DMS153 treated with DMSO at 0.1 percent for 48 hours (cell line): ENCODE data around the gene LPCAT3.
A peak's percentile ranks its signal among the peaks of the same experiment; 100 is the strongest.
"Not testable (repeated sequence)": the region's sequence is repeated elsewhere in the genome, so short reads cannot be mapped to it uniquely, and the experiment has no call there.

Source experiments
- DNase-seq: peaks from one replicate; lab custom pipeline; 2025; ENCODE audit not compliant: unreplicated experiment; lab: John Stamatoyannopoulos, UW

Gene LPCAT3, protein sequence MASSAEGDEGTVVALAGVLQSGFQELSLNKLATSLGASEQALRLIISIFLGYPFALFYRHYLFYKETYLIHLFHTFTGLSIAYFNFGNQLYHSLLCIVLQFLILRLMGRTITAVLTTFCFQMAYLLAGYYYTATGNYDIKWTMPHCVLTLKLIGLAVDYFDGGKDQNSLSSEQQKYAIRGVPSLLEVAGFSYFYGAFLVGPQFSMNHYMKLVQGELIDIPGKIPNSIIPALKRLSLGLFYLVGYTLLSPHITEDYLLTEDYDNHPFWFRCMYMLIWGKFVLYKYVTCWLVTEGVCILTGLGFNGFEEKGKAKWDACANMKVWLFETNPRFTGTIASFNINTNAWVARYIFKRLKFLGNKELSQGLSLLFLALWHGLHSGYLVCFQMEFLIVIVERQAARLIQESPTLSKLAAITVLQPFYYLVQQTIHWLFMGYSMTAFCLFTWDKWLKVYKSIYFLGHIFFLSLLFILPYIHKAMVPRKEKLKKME

DNA sequence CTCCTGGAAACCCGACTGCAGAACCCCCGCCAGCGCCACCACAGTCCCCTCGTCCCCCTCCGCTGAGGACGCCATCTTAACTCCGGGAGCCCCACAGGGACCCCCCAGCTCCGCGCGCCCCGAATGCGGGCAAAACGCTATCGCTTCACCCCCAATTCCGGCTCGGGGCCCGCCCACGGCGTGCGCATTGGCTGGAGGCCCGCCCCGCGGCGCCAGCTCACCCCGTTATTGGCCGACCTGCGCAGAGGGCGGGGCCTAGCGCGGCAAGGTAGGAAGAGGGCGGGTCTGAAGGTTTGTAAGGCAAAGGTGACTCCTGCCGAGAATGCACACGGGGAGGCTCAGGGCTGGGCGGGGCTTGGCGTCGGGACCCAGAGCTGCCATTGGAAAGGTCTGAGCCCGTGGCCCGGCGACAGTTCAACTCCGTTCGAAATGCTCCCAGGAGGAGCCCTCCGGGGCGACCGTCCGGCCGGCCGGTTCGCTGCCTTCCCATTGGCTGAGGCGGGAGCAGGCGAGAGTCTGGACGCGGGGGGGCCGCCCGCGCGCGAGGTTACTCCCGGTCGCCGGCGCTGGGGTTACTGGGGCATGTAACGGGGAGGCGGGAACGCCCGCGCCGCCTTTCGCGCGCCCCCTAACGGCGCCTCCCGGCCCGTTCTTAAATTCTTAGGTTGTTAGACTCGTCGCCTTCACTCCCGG lies at the start of gene LPCAT3:
Gene LPCAT3 (minus strand): TSS at position 127 of the 693 bp plus-strand sequence. CDS start 52 bp downstream, at position 75.
- peak; percentile 98 for DNase-seq

DNA sequence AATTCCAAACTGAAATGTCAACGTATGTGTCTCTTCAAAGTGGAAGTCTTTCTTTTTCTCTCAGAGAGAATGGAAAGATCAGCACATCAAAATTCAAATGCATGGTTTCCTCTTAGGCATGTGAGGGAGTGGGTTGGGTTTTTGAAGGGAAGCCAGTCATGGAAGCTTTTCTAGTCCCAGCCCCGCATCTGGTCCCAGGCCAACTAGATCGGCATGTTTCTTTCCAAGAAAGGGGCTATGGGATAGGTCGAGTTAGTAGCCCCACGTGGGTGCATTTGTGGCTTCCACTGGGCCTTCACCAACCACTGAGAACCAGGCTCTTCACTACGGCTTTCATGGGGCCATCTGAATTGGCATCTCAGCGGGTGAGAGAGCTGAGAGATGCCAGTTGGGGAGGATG lies 48.8 kb upstream of the LPCAT3 start:
- no peak for DNase-seq

DNA sequence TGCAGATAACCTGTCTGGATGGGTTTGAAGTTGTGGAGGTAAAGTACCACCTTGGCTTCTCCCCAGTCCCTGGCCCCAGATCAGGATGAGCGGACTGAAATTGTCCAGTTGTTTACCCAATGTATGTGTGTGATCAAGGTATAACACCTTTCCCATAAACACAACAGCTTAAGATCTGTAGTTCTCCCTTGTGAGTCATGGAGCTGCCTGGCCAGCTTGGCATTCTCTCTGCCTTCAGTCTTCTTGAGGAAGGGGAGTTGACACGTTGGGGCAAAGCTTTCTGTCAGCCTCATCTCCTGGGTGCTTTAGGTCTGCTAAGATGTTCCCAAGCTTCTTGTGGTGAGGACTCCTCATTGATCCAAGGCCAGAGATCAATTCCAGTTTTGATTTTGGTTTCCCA lies 48.3 kb upstream of the LPCAT3 start:
- no peak for DNase-seq

DNA sequence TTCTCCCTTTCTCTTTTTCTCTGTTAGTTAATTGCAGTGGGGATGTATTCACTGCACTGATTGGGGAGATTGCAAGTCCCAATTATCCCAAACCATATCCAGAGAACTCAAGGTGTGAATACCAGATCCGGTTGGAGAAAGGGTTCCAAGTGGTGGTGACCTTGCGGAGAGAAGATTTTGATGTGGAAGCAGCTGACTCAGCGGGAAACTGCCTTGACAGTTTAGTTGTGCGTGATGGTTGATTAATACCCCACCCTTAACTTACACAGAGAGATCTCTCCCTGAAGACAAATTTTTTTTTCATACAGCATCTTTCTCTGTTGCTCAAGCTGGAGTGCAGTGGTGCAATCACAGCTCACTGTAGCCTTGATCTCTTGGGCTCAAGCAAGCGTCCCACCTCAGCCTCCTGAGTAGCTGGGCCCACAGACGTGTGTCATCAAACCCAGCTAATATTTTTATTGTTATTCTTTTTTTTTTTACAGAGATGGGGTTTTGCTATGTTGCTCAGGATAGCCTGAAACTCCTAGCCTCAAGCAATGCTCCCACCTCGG lies 46.9 kb upstream of the LPCAT3 start:
- no peak for DNase-seq

DNA sequence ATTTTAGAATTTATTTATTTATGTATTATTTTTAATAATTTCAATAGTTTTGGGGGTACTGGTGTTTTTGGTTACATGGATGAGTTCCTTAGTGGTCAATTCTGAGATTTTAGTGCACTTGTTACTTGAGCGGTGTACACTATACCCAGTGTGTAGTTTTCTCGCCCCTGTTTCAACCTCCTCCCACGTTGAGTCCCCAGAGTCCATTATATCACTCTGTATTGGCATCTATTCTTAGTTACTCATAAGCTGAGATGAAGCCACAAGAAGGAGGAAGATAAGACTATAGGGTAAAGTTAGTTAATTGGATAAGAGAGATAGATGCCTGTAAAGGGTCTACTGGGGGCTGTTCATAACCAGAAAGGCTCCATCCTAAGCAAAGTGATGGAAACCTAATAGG lies 46.2 kb upstream of the LPCAT3 start:
- DNase-seq: no peak

DNA sequence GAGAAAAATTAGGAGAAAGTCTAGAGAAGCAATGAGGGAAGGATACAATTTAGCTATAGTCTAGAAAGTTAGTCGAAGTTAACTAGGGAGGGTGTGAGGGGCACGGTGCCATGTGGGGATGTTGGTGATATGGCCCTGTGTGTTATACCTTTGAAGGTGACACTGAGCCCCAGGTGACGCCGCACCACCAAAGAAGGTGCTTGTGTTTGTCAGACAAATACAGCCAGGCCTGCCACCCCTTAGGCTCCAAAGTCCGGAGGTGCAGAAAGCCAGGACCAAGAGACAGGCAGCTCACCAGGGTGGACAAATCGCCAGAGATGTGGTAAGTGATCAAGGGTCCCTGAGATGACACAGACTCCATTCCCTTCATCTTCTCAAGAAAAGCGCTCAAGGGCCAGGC lies 43.3 kb upstream of the LPCAT3 start:
- no peak for DNase-seq

DNA sequence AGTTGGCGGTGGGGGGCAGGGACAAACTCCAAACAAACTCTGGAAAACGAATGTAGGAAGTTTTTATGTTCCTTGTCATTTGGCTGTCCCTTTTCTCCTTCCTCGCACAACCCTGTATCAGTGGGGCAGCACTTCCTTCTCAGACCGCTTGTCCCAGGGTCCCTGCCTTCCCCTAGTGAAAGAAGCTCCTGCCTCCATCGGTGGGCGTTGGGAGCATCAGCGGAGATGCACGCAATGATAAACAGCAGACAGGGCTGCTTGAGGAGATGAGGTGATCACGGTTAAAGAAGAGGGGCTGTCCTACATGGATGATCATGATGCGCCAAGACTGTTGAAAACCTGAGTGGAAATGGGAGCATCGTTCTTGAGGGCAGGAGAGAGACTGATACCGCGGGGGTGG lies 42.9 kb upstream of the LPCAT3 start:
- DNase-seq: no peak

DNA sequence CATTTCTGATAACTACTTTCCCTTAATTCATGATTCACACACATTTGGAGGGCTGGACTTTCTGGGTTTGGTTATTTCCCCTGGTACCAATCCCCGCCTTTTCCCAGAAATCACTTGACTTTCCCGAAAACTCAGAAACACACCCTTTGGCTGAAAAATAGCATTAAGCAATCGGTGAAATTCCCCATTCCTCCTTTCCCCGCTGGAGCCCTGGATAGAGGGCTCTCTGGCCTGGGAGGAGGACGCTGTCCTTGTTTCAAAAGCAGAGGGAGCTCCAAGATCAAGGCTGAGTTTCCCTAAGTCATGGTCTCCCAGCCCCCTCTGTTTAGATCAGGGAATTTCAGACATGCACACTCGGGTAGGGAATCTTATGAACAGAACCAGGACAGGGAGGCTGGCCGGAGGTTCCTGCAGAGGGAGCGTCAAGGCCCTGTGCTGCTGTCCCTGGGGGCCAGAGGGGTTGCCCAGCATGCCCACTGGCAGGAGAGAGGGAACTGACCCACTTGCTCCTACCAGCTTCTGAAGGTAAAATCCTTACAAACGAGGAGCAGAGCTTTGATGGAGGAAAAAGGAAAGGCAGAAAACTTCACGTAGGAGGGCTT lies 42.2 kb upstream of the LPCAT3 start, which contains the start of gene C1S:
Gene C1S (plus strand): TSS at position 366 of the 602 bp plus-strand sequence. CDS start 1,195 bp downstream, outside the sequence.
- no peak for DNase-seq

DNA sequence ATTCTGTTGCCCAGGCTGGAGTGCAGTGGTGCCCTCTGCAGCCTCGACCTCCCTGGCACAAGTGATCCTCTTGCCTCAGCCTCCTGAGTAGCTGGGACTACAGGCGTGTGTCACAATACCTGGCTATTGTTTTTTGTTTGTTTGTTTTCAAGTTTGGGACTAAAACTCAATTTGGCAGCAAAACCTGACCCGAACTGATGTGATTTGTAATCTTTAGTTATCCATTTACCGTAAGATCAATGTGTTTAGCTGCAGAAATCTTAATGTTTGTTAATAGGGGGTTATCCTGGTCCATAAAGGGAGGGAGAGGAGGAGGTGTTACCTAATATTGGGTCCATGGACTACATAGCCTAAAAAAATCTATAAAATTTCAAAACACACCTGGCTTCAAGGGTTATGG lies 41.5 kb upstream of the LPCAT3 start:
- no peak for DNase-seq

DNA sequence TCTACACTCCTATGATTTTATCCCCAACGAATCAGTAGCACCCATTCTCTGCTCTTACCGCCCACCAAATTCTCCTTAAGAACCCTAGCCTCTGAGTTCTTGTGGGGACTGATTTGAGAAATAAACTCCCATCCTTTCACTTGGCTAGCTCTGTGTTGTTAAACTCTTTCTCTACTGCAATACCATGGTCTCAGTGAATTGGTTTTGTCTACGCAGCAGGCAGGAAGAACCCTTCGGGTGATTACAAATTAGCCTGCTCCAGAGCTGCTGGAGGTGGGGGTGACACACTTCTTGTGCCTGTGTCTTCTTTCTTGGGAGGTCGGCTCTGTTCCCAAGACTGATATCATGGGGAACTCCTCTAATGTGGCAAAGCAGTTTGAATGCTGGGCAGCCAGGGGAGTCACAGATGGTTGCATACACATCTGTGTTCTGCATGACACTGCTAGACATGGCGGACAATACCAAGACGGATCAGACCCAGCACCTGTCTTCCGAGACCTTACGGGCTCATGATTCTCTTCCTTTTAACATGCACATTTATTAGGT lies 40.6 kb upstream of the LPCAT3 start:
- DNase-seq: no peak

DNA sequence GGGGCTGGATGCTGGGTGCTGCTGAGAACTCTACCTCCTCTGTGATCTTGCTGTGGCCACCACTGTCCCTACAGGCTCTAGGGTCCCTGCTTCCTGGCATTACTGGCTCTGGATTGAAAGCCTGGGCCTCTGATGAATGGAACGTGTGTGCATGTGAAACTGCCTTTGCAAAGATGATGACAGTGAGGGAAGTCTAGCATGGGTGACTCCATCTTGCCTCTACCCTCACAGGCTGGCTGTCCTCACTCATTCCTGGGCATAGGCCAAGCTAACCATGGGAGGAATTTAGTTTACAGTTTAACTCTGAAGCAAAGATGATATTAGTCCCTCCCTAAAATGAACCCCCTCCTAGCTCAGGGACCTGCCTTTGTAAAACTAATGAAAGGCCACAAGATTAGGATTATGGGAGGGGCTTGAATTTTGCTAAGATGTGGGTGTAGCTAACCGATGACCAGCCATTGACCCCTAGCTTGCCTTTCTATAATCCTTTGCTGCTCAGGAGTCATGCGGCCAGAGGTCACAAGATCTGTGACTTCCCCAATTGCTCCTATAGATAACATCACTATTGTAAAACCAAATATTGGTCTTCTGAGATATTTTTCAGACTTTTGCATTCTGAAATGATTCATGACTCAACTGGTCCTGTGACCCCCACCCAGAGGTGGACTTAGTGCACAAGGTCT lies 40.0 kb upstream of the LPCAT3 start:
- DNase-seq: no peak

DNA sequence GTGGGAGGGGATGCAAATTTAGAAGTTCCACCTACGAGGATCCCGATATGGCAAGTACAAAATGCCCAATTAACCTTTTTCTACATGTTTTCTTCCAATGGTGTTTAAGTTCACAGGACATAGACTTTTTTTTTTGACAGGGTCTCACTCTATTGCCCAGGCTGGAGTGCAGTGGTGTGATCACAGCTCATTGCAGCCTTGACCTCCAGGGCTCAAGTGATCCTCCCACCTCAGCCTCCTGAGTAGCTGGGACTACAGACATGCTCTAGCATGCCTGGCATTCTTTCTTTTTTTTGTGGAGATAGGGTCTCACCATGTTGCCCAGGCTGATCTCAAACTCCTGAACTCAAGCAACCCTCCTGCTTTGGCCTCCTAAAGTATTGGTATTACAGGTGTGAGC lies 37.5 kb upstream of the LPCAT3 start:
- not testable (repeated sequence) for DNase-seq

DNA sequence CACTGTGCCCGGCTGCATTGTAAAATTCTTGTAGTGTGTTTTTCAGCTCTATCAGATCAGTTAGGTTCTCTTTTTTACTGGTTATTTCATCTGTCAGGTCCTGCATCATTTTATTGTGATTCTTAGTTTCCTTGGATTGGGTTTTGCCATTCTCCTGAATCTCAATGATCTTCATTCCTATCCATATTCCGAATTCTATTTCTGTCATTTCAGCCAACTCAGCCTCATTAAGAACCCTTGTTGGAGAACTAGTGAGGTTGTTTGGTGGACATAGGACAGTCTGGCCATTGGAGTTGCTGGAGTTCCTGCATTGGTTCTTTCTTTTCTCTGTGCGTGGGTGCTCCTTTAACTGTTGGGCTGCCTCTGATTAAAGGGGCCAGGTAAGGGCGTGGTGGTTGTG lies 36.6 kb upstream of the LPCAT3 start:
- DNase-seq: no peak

DNA sequence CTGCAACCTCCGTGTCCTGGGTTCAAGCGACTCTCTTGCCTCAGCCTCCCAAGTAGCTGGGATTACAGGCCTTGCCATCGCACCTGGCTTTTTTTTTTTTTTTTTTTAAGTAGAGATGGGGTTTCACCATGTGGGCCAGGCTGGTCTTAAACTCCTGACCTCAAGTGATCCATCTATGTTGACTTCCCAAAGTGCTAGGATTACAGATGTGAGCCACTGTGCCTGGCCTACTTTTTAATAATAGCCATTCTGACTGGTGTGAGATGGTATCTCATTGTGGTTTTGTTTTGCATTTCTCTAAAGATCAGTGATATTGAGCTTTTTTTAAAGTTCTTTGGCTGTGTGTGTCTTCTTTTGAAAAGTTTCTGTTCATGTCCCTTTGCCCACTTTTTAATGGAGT lies 31.7 kb upstream of the LPCAT3 start:
- DNase-seq: not testable (repeated sequence)

DNA sequence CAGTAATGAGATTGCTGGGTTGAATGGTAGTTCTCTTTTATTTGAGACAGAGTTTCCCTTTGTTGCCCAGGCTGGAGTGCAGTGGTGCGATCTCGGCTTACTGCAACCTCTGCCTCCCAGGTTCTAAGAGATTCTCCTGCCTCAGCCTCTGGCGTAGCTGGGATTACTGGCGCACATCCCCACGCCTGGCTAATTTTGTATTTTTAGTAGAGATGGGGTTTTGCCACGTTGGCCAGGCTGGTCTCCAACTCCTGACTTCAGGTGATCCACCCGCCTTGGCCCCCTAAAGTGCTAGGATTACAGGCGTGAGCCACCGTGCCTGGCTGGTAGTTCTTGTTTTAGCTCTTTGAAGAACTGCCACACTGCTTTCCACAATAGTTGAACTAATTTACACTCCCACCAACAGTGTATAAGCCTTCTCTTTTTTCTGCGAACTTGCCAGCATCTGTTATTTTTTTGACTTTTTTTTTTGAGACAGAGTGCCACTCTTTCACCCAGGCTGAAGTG lies 31.2 kb upstream of the LPCAT3 start:
- not testable (repeated sequence) for DNase-seq

DNA sequence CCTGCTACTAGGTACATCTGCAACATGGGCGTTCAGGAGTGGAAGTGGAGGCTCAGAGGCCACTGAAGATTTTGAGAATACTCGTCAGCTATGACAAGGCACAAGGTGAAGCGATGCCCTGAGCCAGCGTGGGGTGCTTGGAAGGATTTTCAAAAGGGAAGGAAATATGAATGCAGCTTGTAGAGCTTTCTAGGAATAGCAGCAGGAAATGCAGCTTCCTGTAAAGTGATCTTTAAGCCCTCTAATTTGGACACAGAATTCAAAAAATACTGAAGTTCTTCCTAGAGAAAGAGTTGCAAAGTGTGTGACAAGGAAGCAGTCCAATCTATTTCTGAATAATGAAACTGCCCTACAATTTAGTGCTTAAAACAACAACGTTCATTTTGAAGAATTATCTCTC lies 29.0 kb upstream of the LPCAT3 start:
- no peak for DNase-seq

DNA sequence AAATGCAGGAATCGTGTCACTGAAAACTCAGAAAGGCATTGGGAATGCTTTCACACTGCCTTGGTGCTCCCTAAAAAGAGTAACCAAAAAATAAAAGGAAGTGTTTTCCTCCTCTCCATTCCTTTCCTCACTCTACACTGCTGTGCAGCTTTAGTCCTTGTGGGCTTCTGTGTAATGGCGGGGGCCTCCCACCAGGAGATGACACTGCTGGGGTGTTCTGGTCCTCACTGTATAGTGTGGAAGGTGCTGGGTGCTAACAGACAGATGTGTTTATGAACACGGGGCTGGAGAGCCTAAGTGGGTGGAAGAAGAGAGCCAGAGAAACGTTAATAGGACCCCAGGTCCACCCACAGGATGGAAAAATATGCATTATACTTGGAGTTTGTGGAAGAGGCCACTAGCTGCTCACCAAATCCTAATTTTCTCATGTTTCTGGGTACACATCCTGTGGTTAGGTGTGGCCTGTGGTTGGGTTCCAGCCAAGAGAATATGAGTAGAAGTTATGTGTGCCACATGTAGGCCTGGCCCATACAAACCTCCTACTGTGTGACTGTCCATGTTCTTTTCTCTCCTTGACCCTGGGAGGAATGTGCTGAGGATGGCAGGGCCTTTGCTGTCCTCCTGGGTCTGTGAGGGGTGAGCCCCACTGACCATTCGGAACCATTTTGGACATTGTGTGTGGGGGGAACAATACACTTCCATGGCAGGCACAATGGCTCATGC lies 28.3 kb upstream of the LPCAT3 start:
- DNase-seq: no peak

DNA sequence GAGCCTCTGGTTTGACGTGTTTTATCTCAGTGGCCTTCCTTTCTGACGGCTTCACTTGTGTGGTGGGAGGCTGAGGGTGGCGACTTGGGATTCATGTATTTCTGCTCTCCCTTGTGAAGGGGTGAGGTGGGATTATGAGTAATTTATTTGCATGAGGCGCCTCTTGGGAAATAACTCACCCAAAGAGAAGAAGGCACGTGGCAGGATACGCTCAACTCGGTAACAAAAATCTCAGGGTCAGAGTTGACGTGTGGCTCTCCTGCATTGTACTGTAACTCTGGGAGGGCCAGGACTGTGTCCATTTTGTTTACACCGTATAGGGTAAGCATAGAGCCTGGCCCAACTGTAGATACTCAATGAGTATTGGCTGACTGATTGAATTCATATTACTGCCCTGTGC lies 27.6 kb upstream of the LPCAT3 start:
- DNase-seq: no peak

DNA sequence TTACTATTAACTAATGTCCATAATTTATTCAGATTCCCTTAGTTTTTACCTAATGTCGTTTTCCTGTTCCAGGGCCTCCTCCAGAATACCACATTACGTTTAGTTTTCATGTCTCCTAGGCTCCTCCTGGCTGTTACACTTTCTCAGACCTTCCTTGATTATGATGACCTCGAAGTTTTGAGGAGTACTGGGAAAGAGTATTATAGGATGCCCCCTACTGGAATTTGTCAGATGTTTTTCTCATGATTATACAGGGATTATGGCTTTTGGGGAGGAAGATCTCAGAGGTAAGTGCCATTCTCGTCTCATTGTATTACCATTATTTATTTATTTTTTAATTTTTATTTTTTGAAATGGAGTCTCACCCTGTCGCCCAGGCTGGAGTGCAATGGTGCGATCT lies 24.6 kb upstream of the LPCAT3 start:
- DNase-seq: no peak

DNA sequence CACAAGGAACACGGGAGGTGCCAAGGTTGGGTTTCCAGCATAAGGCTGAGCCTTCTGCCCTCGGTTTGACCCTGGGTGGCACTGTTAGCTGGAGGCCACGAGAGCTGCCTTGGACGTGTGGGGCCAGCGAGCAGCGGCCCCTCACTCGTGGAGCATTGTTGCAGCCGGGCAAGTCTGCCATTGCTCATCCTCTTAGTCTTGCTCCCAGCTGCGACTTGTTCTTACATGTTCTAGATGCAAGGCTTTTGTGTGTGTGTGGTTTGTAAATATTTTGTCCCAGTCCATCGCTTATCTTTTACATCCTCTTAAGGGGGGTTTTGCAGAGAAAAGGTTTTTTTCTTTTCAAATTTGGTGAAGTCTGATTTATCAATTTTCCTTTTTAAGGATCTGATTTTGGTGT lies 21.1 kb upstream of the LPCAT3 start:
- DNase-seq: no peak
